ENCODE results near the gene APOL1. TPM values are rescaled to one million over a fixed set of nuclear protein-coding genes. Genes with fewer than 3 reads are reported as not detected.

APOL1 gene
- total and polyA plus RNA-seq, 2 of the 13 experiments (the other 11 are each of a cell fraction or from before 2014, with no cell fraction given): 20.3 to 75.0 TPM

- TF ChIP-seq TIGD3 (CRISPR knock-in tag; IDR thresholded peaks at IDR 0.05; ENCODE audit: borderline replicate concordance) (no peak), GLMP (CRISPR knock-in tag; IDR thresholded peaks at IDR 0.05; ENCODE audit: borderline replicate concordance) (no peak), ZNF331 (CRISPR knock-in tag; IDR thresholded peaks at IDR 0.05) (0 out of 2 replicates have a peak, but pooled peaks have one; percentile 60), IRF2 (CRISPR knock-in tag; IDR thresholded peaks at IDR 0.05) (peak; percentile 84), ZNF251 (CRISPR knock-in tag; IDR thresholded peaks at IDR 0.05) (no peak), NR2C2 (CRISPR knock-in tag; IDR thresholded peaks at IDR 0.05; ENCODE audit: borderline replicate concordance) (peak; percentile 49), MLLT10 (CRISPR knock-in tag; IDR thresholded peaks at IDR 0.05) (no peak), FOXA3 (CRISPR knock-in tag; IDR thresholded peaks at IDR 0.05) (peak; percentile 93), TBX3 (IDR thresholded peaks at IDR 0.05; ENCODE audit: borderline replicate concordance) (peak; percentile 44; the same call in 1 of the 2 replicates), ZNF335 (CRISPR knock-in tag; IDR thresholded peaks at IDR 0.05) (no peak), MYNN (CRISPR knock-in tag; IDR thresholded peaks at IDR 0.05; ENCODE audit: low read depth) (no peak), SAP130 (CRISPR knock-in tag; IDR thresholded peaks at IDR 0.05; ENCODE audit: low read depth) (peak; percentile 78), ZNF556 (CRISPR knock-in tag; IDR thresholded peaks at IDR 0.05; ENCODE audit: borderline replicate concordance) (no peak), NCOR1 (IDR thresholded peaks at IDR 0.05; ENCODE audit: borderline replicate concordance, low read length) (peak; percentile 93), ZC3H4 (CRISPR knock-in tag; IDR thresholded peaks at IDR 0.05; ENCODE audit: borderline replicate concordance) (peak; percentile 66; the same call in 1 of the 2 replicates), ZNF737 (CRISPR knock-in tag; IDR thresholded peaks at IDR 0.05; ENCODE audit: borderline replicate concordance) (no peak), ZNF136 (CRISPR knock-in tag; IDR thresholded peaks at IDR 0.05; ENCODE audit: low read depth) (no peak), ZNF264 (CRISPR knock-in tag; IDR thresholded peaks at IDR 0.05) (0 out of 2 replicates have a peak, but pooled peaks have one; percentile 45), ZNF775 (CRISPR knock-in tag; IDR thresholded peaks at IDR 0.05; ENCODE audit: borderline replicate concordance) (no peak), BCL6 (CRISPR knock-in tag; IDR thresholded peaks at IDR 0.05) (peak; percentile 90), RBM22 (optimal IDR thresholded peaks at IDR 0.05; ENCODE audit: low read length) (peak; percentile 68), THRA (CRISPR knock-in tag; IDR thresholded peaks at IDR 0.05; ENCODE audit: borderline replicate concordance) (peak; percentile 72), CHCHD3 (CRISPR knock-in tag; IDR thresholded peaks at IDR 0.05) (no peak)
- TF ChIP-seq, protein P1, sequence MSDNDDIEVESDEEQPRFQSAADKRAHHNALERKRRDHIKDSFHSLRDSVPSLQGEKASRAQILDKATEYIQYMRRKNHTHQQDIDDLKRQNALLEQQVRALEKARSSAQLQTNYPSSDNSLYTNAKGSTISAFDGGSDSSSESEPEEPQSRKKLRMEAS (IDR thresholded peaks at IDR 0.05): peak; percentile 15; the same call in 1 of the 2 replicates
- TF ChIP-seq, protein P2, sequence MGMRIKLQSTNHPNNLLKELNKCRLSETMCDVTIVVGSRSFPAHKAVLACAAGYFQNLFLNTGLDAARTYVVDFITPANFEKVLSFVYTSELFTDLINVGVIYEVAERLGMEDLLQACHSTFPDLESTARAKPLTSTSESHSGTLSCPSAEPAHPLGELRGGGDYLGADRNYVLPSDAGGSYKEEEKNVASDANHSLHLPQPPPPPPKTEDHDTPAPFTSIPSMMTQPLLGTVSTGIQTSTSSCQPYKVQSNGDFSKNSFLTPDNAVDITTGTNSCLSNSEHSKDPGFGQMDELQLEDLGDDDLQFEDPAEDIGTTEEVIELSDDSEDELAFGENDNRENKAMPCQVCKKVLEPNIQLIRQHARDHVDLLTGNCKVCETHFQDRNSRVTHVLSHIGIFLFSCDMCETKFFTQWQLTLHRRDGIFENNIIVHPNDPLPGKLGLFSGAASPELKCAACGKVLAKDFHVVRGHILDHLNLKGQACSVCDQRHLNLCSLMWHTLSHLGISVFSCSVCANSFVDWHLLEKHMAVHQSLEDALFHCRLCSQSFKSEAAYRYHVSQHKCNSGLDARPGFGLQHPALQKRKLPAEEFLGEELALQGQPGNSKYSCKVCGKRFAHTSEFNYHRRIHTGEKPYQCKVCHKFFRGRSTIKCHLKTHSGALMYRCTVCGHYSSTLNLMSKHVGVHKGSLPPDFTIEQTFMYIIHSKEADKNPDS (CRISPR knock-in tag; IDR thresholded peaks at IDR 0.05): no peak
Observed at GRCh38 chr22:36279219-36279666, 26.3 kb downstream of the APOL1 start (continued).
